HG02884 (cell line): ENCODE results near the gene CAVIN1.
"Not testable (repeated sequence)": the region's sequence is repeated elsewhere in the genome, so short reads cannot be mapped to it uniquely, and the experiment has no call there.

ENCODE experiments used
- ATAC-seq: cut with Tn5 transposase; IDR thresholded peaks from one replicate; pipeline ENCODE4 v1.9.1; 2021; ENCODE audit warnings: mild to moderate bottlenecking, moderate library complexity; ENCODE audit not compliant: unreplicated experiment

The CAVIN1 gene

GRCh38 chr17:42436391-42436790 is 13.3 kb upstream of the CAVIN1 start:
- ATAC-seq, result no peak

GRCh38 chr17:42431758-42432161 is 8.7 kb upstream of the CAVIN1 start:
- ATAC-seq, result no peak

GRCh38 chr17:42429726-42430447 is 6.8 kb upstream of the CAVIN1 start:
- no peak for ATAC-seq

GRCh38 chr17:42428141-42428944 is 5.3 kb upstream of the CAVIN1 start:
- ATAC-seq, result no peak

- no peak for ATAC-seq
Measured at GRCh38 chr17:42424991-42425610, 2.0 kb upstream of the CAVIN1 start.

- ATAC-seq, result no peak
Measured at GRCh38 chr17:42423766-42424165, 710 bp upstream of the CAVIN1 start.

GRCh38 chr17:42422412-42422957 is 571 bp downstream of the CAVIN1 start:
- no peak for ATAC-seq

- no peak for ATAC-seq
Measured at GRCh38 chr17:42421507-42422338, 1.3 kb downstream of the CAVIN1 start.

- no peak for ATAC-seq
Measured at GRCh38 chr17:42421136-42421506, 1.9 kb downstream of the CAVIN1 start.

GRCh38 chr17:42417981-42418380 is 5.1 kb downstream of the CAVIN1 start:
- not testable (repeated sequence) for ATAC-seq

GRCh38 chr17:42414704-42415409 is 8.2 kb downstream of the CAVIN1 start:
- no peak for ATAC-seq

- no peak for ATAC-seq
Measured at GRCh38 chr17:42413464-42414040, 9.5 kb downstream of the CAVIN1 start.

- ATAC-seq, result no peak
Measured at GRCh38 chr17:42411905-42412679, 11.0 kb downstream of the CAVIN1 start.

- no peak for ATAC-seq
Measured at GRCh38 chr17:42411361-42411760, 11.7 kb downstream of the CAVIN1 start.

GRCh38 chr17:42410319-42410685 is 12.8 kb downstream of the CAVIN1 start:
- ATAC-seq, result no peak

GRCh38 chr17:42409523-42410318 is 13.3 kb downstream of the CAVIN1 start:
- ATAC-seq, result no peak

- ATAC-seq, result no peak
Measured at GRCh38 chr17:42408061-42408460, 15.0 kb downstream of the CAVIN1 start.

GRCh38 chr17:42407289-42407836 is 15.7 kb downstream of the CAVIN1 start:
- no peak for ATAC-seq
